Vagina (tissue), 2 donors: ENCODE results near the gene SLC28A3.

Experiments used
- POLR2A ChIP-seq, 2 donors: fragments of 450-650 bp; IDR thresholded peaks; one replicate each; pipeline ENCODE4 v1.6.1; 2017; ENCODE audit warnings: antibody characterized with exemption in 2 of 2, mild to moderate bottlenecking in 2 of 2, moderate library complexity in 2 of 2
- POLR2AphosphoS5 ChIP-seq, 2 donors: sonication (generic); formaldehyde crosslinking; IDR thresholded peaks; one replicate each; pipeline ENCODE4 v1.9.0; 2017; ENCODE audit warnings: antibody characterized with exemption in 2 of 2, mild to moderate bottlenecking in 2 of 2, low read depth in 1 of 2; ENCODE audit not compliant: insufficient read depth in 1 of 2
- TF ChIP-seq, protein P1 (sequence below), 3 experiments: fragments of 450-650 bp in 2 of 3; fragments of 200-600 bp in 1 of 3; sonication (generic) in 1 of 3; IDR thresholded peaks; one replicate each; pipeline ENCODE4 v1.5.1; 2017 to 2019; ENCODE audit warnings: antibody characterized with exemption in 3 of 3, mild to moderate bottlenecking in 2 of 3, moderate library complexity in 2 of 3

DNA sequence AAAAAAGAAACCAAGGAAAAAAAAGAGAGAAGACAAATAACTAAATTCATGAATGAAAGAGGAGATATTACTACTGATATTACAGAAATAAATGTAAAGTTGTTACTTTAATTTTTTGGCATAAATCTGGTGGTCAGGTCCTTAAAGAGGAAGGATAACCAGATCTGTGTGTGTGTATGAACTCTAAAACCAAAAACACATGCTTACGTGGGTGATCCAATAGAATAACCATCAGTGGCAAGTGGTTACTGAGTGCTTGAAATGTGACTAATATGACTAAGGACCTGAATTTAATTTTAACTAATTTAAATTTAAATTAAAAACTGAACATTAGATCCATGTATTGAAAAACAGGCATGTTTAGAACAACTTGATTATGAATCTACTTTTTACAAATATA is 10.3 kb downstream of the SLC28A3 start:
- TF ChIP-seq, protein P1, sequence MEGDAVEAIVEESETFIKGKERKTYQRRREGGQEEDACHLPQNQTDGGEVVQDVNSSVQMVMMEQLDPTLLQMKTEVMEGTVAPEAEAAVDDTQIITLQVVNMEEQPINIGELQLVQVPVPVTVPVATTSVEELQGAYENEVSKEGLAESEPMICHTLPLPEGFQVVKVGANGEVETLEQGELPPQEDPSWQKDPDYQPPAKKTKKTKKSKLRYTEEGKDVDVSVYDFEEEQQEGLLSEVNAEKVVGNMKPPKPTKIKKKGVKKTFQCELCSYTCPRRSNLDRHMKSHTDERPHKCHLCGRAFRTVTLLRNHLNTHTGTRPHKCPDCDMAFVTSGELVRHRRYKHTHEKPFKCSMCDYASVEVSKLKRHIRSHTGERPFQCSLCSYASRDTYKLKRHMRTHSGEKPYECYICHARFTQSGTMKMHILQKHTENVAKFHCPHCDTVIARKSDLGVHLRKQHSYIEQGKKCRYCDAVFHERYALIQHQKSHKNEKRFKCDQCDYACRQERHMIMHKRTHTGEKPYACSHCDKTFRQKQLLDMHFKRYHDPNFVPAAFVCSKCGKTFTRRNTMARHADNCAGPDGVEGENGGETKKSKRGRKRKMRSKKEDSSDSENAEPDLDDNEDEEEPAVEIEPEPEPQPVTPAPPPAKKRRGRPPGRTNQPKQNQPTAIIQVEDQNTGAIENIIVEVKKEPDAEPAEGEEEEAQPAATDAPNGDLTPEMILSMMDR (IDR thresholded peaks at IDR 0.05), result no peak
- no peak for TF ChIP-seq POLR2A (IDR thresholded peaks at IDR 0.05)
- no peak for TF ChIP-seq POLR2AphosphoS5 (IDR thresholded peaks at IDR 0.05; ENCODE audit: insufficient read depth in 1 of 2, low read depth in 1 of 2)
